VCaP (cell line): Measurements from ENCODE around the gene ZNF662.

Experiments
- H3K27ac ChIP-seq: fragments of 450-650 bp; 2 replicates; pipeline ENCODE4 v1.5.1; 2017
- TF ChIP-seq, protein P1 (sequence below): fragments of 450-650 bp; conservative IDR thresholded peaks from 2 replicates; pipeline ENCODE4 v1.5.1; 2017; ENCODE audit warnings: mild to moderate bottlenecking, moderate library complexity

ZNF662 gene

DNA sequence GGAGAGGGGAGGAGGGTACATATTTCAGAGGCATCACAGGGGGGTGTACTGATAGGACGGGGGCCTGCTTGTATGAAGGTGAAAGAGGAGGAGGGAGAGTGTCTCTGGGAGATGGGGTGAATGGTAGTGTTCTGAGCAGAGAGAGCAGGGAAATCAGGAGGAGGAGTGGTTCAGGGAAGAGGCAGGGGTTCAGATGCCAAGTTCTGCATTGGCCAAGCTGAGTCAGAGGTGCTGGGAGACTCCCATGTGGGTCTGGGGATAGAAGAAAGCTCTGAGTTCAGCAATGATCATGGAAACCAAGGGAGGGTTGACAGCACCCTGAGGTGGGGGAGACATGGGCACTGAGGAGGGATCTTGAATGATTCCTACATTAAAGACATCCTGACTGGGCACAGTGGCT lies 33.2 kb upstream of the ZNF662 start:
- TF ChIP-seq, protein P1, sequence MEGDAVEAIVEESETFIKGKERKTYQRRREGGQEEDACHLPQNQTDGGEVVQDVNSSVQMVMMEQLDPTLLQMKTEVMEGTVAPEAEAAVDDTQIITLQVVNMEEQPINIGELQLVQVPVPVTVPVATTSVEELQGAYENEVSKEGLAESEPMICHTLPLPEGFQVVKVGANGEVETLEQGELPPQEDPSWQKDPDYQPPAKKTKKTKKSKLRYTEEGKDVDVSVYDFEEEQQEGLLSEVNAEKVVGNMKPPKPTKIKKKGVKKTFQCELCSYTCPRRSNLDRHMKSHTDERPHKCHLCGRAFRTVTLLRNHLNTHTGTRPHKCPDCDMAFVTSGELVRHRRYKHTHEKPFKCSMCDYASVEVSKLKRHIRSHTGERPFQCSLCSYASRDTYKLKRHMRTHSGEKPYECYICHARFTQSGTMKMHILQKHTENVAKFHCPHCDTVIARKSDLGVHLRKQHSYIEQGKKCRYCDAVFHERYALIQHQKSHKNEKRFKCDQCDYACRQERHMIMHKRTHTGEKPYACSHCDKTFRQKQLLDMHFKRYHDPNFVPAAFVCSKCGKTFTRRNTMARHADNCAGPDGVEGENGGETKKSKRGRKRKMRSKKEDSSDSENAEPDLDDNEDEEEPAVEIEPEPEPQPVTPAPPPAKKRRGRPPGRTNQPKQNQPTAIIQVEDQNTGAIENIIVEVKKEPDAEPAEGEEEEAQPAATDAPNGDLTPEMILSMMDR = no peak
- no peak overlapping the region for H3K27ac ChIP-seq

DNA sequence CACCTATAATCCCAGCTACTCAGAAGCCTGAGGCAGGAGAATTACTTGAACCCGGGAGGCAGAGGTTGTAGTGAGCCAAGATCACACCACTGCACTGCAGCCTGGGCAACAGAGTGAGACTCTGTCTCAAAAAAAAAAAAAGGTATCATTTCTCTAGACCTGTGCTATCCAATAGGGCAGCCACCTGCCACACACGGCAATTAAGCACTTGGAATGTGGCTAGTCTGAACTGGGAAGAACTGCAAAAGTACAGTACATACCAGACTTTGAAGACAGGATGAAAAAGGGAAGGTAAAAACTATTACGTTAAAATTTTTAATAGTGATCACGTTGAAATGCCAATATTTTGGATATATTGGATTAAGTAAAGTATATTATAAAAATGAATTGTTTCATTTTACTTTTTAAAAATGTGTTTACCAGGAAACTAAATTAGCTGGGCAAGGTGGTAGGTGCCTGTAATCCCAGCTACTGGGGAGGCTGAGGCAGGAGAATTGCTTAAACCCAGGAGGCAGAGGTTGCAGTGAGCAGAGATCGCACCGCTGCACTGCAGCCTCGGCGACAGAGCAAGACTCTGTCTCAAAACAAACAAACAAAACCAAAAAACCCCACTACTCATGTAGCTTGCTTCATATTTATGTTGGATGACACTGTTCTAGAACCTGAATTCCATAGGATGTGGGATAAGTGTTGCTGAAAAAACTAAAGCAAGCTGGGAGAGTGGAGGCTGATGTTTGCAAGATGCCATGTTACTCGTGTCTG lies 32.5 kb upstream of the ZNF662 start:
- TF ChIP-seq, protein P1 = no peak
- H3K27ac ChIP-seq = no peak overlapping the region

DNA sequence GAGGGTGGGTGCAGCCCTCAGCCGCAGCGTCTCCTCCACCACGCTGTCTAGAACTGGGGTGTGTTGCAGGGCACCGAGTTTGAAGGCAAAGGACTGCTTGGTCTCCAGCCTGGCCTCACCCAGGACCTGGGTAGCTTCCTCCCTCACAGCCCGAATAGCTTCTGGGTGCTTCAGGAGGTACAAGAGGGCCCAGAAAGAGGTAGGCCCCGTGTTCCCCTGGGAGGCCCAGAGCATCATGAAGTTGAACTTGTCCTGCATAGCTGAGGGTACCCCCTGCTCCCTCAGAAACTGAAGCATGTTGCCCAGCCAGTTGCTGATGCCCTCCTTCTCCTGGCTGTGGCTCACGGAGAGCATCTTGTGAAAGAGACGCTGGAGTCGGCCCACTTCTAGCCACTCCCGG lies 31.2 kb upstream of the ZNF662 start:
- no peak overlapping the region for H3K27ac ChIP-seq
- TF ChIP-seq, protein P1 = no peak

- H3K27ac ChIP-seq = no peak within 1 kb of the TSS
- TF ChIP-seq, protein P1 = no peak
These were observed 30.4 kb upstream of the ZNF662 start, which contains the start of gene CYP8B1 for GRCh38 chr3:42875325-42876151. CYP8B1 (minus strand) TSS chr3:42875879; CDS start chr3:42875816, 63 bp downstream.

- TF ChIP-seq, protein P1 = no peak
- no peak overlapping the region for H3K27ac ChIP-seq
These were observed 29.5 kb upstream of the ZNF662 start for GRCh38 chr3:42876401-42876800.

GRCh38 chr3:42876940-42877720 lies 28.8 kb upstream of the ZNF662 start:
- TF ChIP-seq, protein P1 = no peak
- no peak overlapping the region for H3K27ac ChIP-seq

DNA sequence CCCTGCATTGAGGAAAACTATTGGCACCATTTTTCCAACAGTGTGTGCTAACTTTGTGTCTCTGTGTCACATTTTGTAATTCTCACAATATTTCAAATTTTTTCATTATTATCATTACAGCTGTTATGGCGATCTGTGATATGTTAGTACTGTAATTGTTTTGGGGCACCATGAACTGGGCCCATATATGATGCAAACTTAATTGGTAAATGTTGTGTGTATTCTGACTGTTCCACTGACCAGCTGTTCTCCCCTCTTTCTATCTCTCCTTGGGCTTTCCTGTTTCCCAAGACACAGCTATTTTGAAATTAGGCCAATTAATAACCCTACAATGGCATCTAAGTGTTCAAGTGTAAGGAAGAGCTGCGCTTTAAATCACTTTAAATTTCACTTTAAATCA lies 28.1 kb upstream of the ZNF662 start:
- TF ChIP-seq, protein P1 = no peak
- no peak overlapping the region for H3K27ac ChIP-seq
